Measurements from ENCODE around the gene COMMD10. TPM values are rescaled to one million over a fixed set of nuclear protein-coding genes. Genes with fewer than 3 reads are reported as not detected.

COMMD10 gene
- total RNA-seq, 2 experiments from 2014 or later = 26.0 to 27.6 TPM

DNA sequence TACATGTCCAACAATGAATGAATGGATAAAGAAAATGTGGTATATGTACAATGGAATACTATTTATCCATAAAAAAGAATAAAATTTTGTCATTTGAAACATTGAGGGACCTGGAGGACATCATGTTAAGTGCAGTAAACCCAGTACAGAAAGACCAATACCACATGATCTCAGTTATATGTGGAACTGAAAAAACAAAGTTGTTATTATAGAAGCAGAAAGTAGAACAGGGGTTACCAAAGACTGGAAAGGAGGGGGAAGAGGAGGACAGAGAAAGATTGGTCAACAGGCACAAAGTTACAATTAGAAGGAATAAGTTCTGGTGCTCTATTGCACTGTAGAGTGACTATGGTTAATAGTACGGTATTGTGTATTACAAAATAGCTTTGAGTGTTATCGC lies 256.0 kb downstream of the COMMD10 start:
- Histone ChIP-seq H3K36me3 (ENCODE audit: insufficient read depth, low read length) (no peaks in the 10 kb centered on the region), H3K4me3 (ENCODE audit: low read length) (no peak overlapping the region), H3K9me3 (ENCODE audit: control insufficient read depth in 1 of 2, insufficient read depth in 1 of 2, low read length in 2 of 2) (peaks cover 0 to 27% of the 10 kb centered on the region in 2 experiments), H3K27me3 (ENCODE audit: control insufficient read depth in 1 of 2, insufficient read depth in 2 of 2, low read length in 2 of 2) (no peaks in the 10 kb centered on the region), H3K4me1 (ENCODE audit: insufficient read depth, low read length) (no peaks in the 10 kb centered on the region), H3K27ac (ENCODE audit: low read depth in 1 of 2, low read length in 2 of 2) (no peak overlapping the region)
- Mint-ChIP-seq H3K4me1 (ENCODE audit: low read depth) (no peaks in the 10 kb centered on the region), H3K9me3 (peaks cover 21% of the 10 kb centered on the region), H3K27ac (no peak overlapping the region), H3K36me3 (ENCODE audit: low read depth) (peaks cover 82% of the 10 kb centered on the region), H3K4me3 (no peak overlapping the region), H3K27me3 (no peaks in the 10 kb centered on the region)
- DNase-seq (no peak), ATAC-seq (ENCODE audit: poor library complexity) (no peak)
- ChIA-PET CTCF (no interaction called here), POLR2A (no interaction called here)
- TF ChIP-seq, protein P1, sequence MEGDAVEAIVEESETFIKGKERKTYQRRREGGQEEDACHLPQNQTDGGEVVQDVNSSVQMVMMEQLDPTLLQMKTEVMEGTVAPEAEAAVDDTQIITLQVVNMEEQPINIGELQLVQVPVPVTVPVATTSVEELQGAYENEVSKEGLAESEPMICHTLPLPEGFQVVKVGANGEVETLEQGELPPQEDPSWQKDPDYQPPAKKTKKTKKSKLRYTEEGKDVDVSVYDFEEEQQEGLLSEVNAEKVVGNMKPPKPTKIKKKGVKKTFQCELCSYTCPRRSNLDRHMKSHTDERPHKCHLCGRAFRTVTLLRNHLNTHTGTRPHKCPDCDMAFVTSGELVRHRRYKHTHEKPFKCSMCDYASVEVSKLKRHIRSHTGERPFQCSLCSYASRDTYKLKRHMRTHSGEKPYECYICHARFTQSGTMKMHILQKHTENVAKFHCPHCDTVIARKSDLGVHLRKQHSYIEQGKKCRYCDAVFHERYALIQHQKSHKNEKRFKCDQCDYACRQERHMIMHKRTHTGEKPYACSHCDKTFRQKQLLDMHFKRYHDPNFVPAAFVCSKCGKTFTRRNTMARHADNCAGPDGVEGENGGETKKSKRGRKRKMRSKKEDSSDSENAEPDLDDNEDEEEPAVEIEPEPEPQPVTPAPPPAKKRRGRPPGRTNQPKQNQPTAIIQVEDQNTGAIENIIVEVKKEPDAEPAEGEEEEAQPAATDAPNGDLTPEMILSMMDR (IDR thresholded peaks at IDR 0.05) = no peak
- intact Hi-C loops (cut with DNase I, micrococcal nuclease) = no loop called here

Other genes starting within 250 kb of the COMMD10 start
- 10 to 100 TPM; 61.0 to 62.2 TPM for gene ATG12, start 243.5 kb upstream of the COMMD10 start, total RNA-seq
- gene AP3S1, start 243.1 kb upstream of the COMMD10 start, total RNA-seq = 10 to 100 TPM; 33.2 to 33.6 TPM
- gene LVRN, start 122.5 kb upstream of the COMMD10 start, total RNA-seq = under 1 TPM in 1 of 2 experiments, not detected in 1; 0.17 TPM
- gene ARL14EPL, start 52.6 kb upstream of the COMMD10 start, total RNA-seq = not detected

Data from CD4-positive, alpha-beta T cell (primary cell).